HG03066 (cell line): Measurements from ENCODE around the gene DEPDC4.
"Not testable (repeated sequence)": the region's sequence is repeated elsewhere in the genome, so short reads cannot be mapped to it uniquely, and the experiment has no call there.

ENCODE experiments used
- ATAC-seq: cut with Tn5 transposase; IDR thresholded peaks from one replicate; pipeline ENCODE4 v1.9.1; 2021; ENCODE audit warnings: low read depth; ENCODE audit not compliant: unreplicated experiment

The DEPDC4 gene

DNA sequence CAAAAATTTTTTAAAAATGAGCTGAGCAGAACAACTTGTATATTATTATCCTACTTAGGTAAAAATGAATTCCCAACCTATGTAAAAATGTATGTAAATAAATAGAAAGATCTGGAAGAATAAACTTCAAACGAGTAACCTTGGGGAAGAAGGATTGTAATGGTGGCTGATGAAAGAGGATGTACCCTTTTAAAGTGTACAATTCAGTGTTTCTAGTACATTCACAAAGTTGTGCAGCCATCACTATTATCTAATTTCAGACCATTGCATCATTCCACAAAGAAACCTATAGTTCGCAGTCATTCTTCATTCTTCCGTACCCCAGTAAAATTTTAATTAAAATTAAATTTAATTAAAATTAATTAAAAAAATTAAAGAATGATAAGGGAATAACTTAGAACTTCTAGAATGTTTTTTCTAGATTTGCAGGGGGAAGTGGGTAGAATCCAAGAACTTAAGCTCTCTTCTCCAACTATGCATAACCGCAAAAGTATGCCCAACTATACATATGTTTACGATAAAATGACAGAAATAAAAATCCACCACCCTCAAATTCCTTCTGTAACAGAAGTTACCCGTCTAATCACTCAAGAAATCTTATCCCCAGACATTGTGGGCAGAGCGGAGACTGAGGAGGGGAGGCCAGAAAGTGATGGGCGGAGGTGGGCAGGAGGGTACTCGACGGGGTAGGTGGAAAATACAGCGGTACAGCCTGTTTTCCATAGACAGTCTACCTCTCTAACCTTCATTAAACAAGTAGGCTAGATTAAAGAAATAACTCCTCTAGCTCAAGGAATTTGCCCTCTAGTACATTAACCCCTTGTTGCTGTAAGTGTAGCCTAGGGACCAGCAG is 921 bp downstream of the DEPDC4 start:
- peak; percentile 5 for ATAC-seq

GRCh38 chr12:100265107-100265506 is 1.8 kb downstream of the DEPDC4 start:
- not testable (repeated sequence) for ATAC-seq

DNA sequence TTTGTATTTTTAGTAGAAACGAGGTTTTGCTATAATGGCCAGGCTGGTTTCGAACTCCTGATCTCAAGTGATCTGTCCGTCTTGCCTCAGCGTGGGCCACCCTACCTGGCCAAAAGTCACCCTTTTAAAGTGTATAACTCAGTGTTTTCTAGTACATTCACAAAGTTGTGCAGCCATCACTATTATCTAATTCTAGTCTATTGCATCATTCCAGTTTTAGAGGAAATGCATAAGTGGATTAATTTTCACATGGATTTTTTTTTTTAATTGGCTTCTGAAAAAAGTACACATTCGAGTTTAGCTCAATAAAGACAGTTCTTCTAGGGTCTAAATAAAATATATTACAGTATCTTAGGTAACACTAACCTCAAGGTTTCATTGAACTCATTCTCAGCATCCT is 3.7 kb downstream of the DEPDC4 start:
- ATAC-seq, result no peak

DNA sequence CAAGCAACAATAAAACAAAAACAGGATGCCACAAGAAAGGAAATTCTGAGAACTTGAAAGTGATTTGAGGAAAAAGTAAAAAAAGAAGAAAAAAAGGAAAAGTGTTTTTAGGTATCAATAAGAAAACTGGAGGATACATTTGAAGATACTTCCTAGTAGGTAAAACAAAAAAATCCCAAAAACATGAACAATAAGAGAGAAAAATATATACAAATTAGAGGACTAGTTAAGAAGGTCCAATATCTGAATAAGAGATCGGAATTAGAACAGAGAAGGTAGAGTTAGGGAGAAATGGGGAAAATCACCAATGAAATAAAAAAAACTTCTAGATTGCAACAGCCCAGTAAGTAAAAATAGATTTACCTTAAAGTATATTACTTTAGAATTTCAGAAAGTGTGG is 8.8 kb downstream of the DEPDC4 start:
- ATAC-seq, result no peak

GRCh38 chr12:100254876-100255275 is 12.0 kb downstream of the DEPDC4 start:
- no peak for ATAC-seq

- ATAC-seq, result no peak
These were observed 13.4 kb downstream of the DEPDC4 start for GRCh38 chr12:100253437-100253836.

GRCh38 chr12:100251917-100252316 is 15.0 kb downstream of the DEPDC4 start:
- ATAC-seq, result no peak

GRCh38 chr12:100249941-100250340 is 16.9 kb downstream of the DEPDC4 start:
- no peak for ATAC-seq

- no peak for ATAC-seq
These were observed 18.0 kb downstream of the DEPDC4 start for GRCh38 chr12:100248886-100249285.

GRCh38 chr12:100247765-100248164 is 19.1 kb downstream of the DEPDC4 start:
- no peak for ATAC-seq

- no peak for ATAC-seq
These were observed 23.7 kb downstream of the DEPDC4 start for GRCh38 chr12:100243137-100243536.

- ATAC-seq, result no peak
These were observed 27.3 kb downstream of the DEPDC4 start for GRCh38 chr12:100239589-100239988.

- ATAC-seq, result no peak
These were observed 28.1 kb downstream of the DEPDC4 start for GRCh38 chr12:100238801-100239200.

GRCh38 chr12:100234591-100235304 is 32.1 kb downstream of the DEPDC4 start:
- ATAC-seq, result no peak

DNA sequence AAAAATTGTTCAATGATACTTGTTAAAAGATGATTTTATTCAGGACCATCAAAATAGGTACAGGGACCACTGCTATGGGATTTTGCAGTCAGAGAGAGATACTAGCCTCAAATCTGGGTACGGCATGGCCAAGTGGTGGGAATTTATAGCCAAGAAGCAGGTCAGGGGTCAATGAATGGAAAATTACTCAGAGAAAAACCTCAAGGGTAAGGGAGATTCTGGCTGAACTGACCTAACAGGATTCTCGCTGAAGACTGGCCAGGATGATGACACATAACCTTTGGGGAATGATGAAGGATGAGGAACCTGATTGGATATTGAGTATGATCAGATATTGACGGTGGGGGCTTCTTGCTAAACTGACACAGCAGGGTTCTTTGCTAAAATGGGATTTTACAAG is 32.7 kb downstream of the DEPDC4 start:
- no peak for ATAC-seq

DNA sequence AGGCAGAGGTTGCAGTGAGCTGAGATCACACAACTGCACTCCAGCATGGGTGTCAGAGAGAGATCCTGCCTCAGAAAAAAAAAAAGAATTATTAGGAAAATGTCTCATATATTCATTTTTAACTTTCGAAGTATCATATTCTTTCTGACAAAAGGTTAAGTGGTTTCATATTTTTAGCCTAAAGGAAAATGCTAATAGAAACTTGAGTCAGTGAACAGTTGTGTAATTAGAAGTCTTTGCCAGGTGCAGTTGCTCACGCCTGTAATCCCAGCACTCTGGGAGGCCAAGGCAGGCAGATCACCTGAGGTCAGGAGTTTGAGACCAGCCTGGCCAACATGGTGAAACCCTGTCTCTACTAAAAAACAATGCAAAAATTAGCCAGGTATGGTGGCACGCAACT is 35.0 kb downstream of the DEPDC4 start:
- not testable (repeated sequence) for ATAC-seq

- ATAC-seq, result no peak
These were observed 37.0 kb downstream of the DEPDC4 start for GRCh38 chr12:100229876-100230275.

DNA sequence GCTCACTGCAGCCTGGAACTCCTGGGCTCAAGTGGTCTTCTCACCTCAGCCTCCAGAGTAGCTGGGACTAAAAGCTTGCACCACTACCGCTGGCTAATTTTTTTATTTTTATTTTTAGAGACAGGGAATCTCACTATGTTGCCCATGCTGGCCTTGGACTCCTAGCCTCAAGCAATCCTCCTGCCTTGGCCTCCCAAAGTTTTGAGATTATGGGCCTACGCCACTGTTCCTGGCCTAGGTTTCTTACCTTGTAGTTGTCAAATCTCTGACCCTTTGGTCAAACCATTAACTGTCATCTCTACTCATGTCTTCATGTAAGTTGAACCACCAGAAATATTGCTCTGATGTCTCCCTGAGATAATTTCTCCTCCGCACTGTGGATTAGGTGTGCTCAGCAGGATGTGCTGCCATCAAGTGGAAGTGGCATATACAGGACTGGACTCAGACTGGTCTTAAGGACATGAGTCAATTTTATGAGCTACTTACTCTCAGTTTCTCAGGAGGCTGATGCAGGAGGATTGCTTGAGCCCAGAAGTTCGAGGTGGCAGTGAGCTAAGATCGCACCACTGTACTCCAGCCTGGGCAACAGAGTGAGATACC is 37.7 kb downstream of the DEPDC4 start:
- no peak for ATAC-seq

DNA sequence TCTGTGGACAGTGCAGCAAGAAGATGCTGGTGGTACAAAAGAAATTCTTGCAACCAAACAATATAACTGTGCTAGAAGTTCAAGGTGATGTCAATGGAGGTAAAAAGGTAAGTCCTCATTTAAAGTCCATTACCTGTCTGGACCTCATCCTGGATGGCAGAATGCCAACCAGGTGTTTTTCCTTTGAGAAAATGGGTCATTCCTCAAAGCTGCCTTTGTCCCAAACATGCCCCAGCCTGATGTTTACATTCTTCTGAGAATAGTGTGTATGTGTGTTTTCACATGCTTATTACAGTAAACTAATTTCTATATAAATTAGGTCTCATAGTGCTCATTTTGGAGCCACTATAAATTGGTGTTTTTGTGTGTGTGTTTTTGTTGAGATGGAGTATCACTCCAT is 41.4 kb downstream of the DEPDC4 start:
- ATAC-seq, result no peak

DNA sequence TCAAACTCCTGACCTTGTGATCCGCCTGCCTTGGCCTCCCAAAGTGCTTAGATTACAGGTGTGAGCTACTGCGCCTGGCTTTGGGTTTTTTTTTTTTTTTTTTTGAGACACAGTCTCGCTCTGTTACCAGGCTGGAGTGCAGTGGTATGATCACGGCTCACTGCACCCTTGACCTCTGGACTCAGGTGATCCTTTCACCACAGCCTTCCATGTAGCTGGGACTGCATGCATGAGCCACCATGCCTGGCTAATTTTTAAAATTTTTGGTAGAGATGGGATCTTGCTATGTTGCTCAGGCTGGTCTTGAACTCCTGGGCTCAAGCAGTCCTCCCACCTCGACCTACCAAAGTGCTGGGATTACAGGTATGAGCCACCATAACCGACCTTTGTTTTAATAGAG is 44.7 kb downstream of the DEPDC4 start:
- not testable (repeated sequence) for ATAC-seq

GRCh38 chr12:100221523-100221922 is 45.4 kb downstream of the DEPDC4 start:
- no peak for ATAC-seq
